H1 (cell line): ENCODE results near the gene TMED3. TPM values are rescaled to one million over a fixed set of nuclear protein-coding genes. Genes with fewer than 3 reads are reported as not detected.

Source experiments
- CTCF ChIA-PET: fragments of 300-600 bp; sonication (Branson Sonifier 250); formaldehyde crosslinking; loops from one replicate; lab custom pipeline; 2021; ENCODE audit not compliant: partially characterized antibody; lab: Charles Lee
- POLR2A ChIA-PET: fragments of 300-600 bp; sonication (Branson Sonifier 250); formaldehyde crosslinking; loops from one replicate; lab custom pipeline; 2021; ENCODE audit warnings: inconsistent platforms; ENCODE audit not compliant: partially characterized antibody; lab: Charles Lee
- DNase-seq, 2 experiments: peaks; one replicate each; pipeline versions ENCODE4 v3.0.0 to v3.0.0-alpha.2; 2010 to 2022; ENCODE audit warnings: low spot score in 2 of 2, low read depth in 1 of 2, mixed read lengths in 1 of 2
- FAIRE-seq: peaks from 2 replicates; lab custom pipeline; 2011; peaks lifted over from hg19 to GRCh38; lab: Jason Lieb, UNC
- H2AFZ ChIP-seq: 2 replicates; pipeline ENCODE4 v1.8.1; 2012; ENCODE audit warnings: low read length, inconsistent platforms
- H2AK5ac ChIP-seq: 2 replicates; pipeline ENCODE4 v1.6.1; 2013; ENCODE audit warnings: low read depth, low read length
- H2BK120ac ChIP-seq: replicated peaks from 2 replicates; pipeline ENCODE3; 2013; ENCODE audit warnings: low read depth, low read length, inconsistent platforms
- H2BK12ac ChIP-seq: 2 replicates; pipeline ENCODE4 v1.6.1; 2013; ENCODE audit warnings: low read depth, low read length
- H2BK15ac ChIP-seq: 2 replicates; pipeline ENCODE4 v1.6.1; 2013; ENCODE audit warnings: low read length
- H2BK20ac ChIP-seq: 2 replicates; pipeline ENCODE4 v1.6.1; 2013; ENCODE audit warnings: low read length
- H2BK5ac ChIP-seq: 2 replicates; pipeline ENCODE4 v1.6.1; 2013; ENCODE audit warnings: low read depth, low read length
- H3K14ac ChIP-seq: 2 replicates; pipeline ENCODE4 v1.6.1; 2013; ENCODE audit warnings: inconsistent platforms; ENCODE audit not compliant: insufficient read length
- H3K18ac ChIP-seq: 2 replicates; pipeline ENCODE4 v1.6.1; 2013; ENCODE audit warnings: low read length; ENCODE audit errors: extremely low read depth
- H3K23ac ChIP-seq: 2 replicates; pipeline ENCODE4 v1.6.1; 2013; ENCODE audit warnings: inconsistent platforms; ENCODE audit not compliant: insufficient read length
- H3K23me2 ChIP-seq: 2 replicates; pipeline ENCODE4 v1.6.1; 2013; ENCODE audit warnings: low read depth, low read length
- H3K27ac ChIP-seq: 2 replicates; pipeline ENCODE4 v1.6.1; 2011; ENCODE audit warnings: low read depth, low read length, inconsistent platforms
- H3K27me3 ChIP-seq, 4 experiments: replicated peaks in 1 of 4; 1 replicate in 1 of 4; 2 replicates in 3 of 4; pipeline versions ENCODE4 v1.6.1 to v1.8.1; 2011 to 2013; ENCODE audit warnings: low read length in 3 of 4, mild to moderate bottlenecking in 3 of 4, inconsistent platforms in 2 of 4, mixed read lengths in 2 of 4, moderate library complexity in 1 of 4; ENCODE audit not compliant: control insufficient read depth in 3 of 4, insufficient read depth in 3 of 4; ENCODE audit errors: extremely low read depth in 1 of 4
- H3K36me3 ChIP-seq, 4 experiments: 2 replicates each; pipeline versions ENCODE4 v1.6.1 to v1.8.1; 2011 to 2013; ENCODE audit warnings: mild to moderate bottlenecking in 4 of 4, low read length in 3 of 4, moderate library complexity in 2 of 4, control low read depth in 1 of 4, inconsistent platforms in 1 of 4; ENCODE audit not compliant: insufficient read depth in 4 of 4, control insufficient read depth in 2 of 4
- H3K4ac ChIP-seq: replicated peaks from 2 replicates; pipeline ENCODE3; 2013; ENCODE audit warnings: low read length, low read depth, mixed read lengths, inconsistent platforms; ENCODE audit not compliant: insufficient read length
- H3K4me1 ChIP-seq, 4 experiments: replicated peaks in 1 of 4; 1 replicate in 1 of 4; 2 replicates in 3 of 4; pipeline versions ENCODE4 v1.6.1 to v1.8.1; 2011 to 2013; ENCODE audit warnings: low read length in 3 of 4, inconsistent platforms in 2 of 4, mixed read lengths in 1 of 4; ENCODE audit not compliant: insufficient read depth in 4 of 4, control insufficient read depth in 3 of 4
- H3K4me2 ChIP-seq, 2 experiments: 2 replicates each; pipeline versions ENCODE4 v1.6.1 to v1.8.1; 2011 to 2013; ENCODE audit warnings: low read depth in 2 of 2, low read length in 2 of 2, control low read depth in 1 of 2, inconsistent platforms in 1 of 2, mild to moderate bottlenecking in 1 of 2; ENCODE audit not compliant: insufficient read depth in 1 of 2
- H3K4me3 ChIP-seq, 4 experiments: fragments of 200-600, 300-600 bp in 1 of 4; sonication (generic), shearing (Covaris generic), sonication (Bioruptor Twin) in 1 of 4; 2 replicates each; pipeline versions ENCODE4 v1.5.1 to v1.8.1; 2011 to 2016; ENCODE audit warnings: low read length in 4 of 4, low read depth in 3 of 4, control low read depth in 2 of 4, inconsistent platforms in 2 of 4, mild to moderate bottlenecking in 2 of 4, mixed read lengths in 1 of 4, moderate library complexity in 1 of 4; ENCODE audit not compliant: insufficient read depth in 2 of 4; ENCODE audit errors: extremely low read depth in 1 of 4
- H3K56ac ChIP-seq: replicated peaks from 2 replicates; pipeline ENCODE3; 2013; ENCODE audit warnings: low read depth, mild to moderate bottlenecking, mixed read lengths, low read length, inconsistent platforms; ENCODE audit not compliant: insufficient read length
- H3K79me1 ChIP-seq: 2 replicates; pipeline ENCODE4 v1.6.1; 2013; ENCODE audit warnings: low read depth, low read length, control low read depth
- H3K79me2 ChIP-seq, 2 experiments: 2 replicates each; pipeline versions ENCODE4 v1.6.1 to v1.8.1; 2012 to 2013; ENCODE audit warnings: low read length in 2 of 2, mild to moderate bottlenecking in 2 of 2, inconsistent platforms in 1 of 2; ENCODE audit not compliant: insufficient read depth in 2 of 2, control insufficient read depth in 1 of 2
- H3K9ac ChIP-seq, 4 experiments: replicated peaks in 1 of 4; 1 replicate in 1 of 4; 2 replicates in 3 of 4; pipeline versions ENCODE4 v1.6.1 to v1.8.1; 2011 to 2013; ENCODE audit warnings: low read depth in 3 of 4, low read length in 3 of 4, control low read depth in 2 of 4, mild to moderate bottlenecking in 2 of 4, moderate library complexity in 2 of 4, inconsistent platforms in 1 of 4; ENCODE audit errors: extremely low read depth in 1 of 4
- H3K9me3 ChIP-seq, 2 experiments: 2 replicates each; pipeline versions ENCODE4 v1.6.1 to v1.8.1; 2012 to 2013; ENCODE audit warnings: mild to moderate bottlenecking in 2 of 2, moderate library complexity in 2 of 2, control low read depth in 1 of 2, inconsistent platforms in 1 of 2, low read depth in 1 of 2, low read length in 1 of 2, mixed read lengths in 1 of 2; ENCODE audit not compliant: insufficient read depth in 2 of 2
- H4K20me1 ChIP-seq, 2 experiments: replicated peaks in 1 of 2; 2 replicates each; pipeline versions ENCODE3 to v1.8.1; 2011 to 2013; ENCODE audit warnings: inconsistent platforms in 2 of 2, low read length in 2 of 2, mild to moderate bottlenecking in 1 of 2; ENCODE audit not compliant: insufficient read depth in 2 of 2, control insufficient read depth in 1 of 2
- H4K5ac ChIP-seq: 2 replicates; pipeline ENCODE4 v1.6.1; 2013; ENCODE audit warnings: low read length, low read depth, mixed read lengths, inconsistent platforms; ENCODE audit not compliant: insufficient read length
- H4K8ac ChIP-seq: 2 replicates; pipeline ENCODE4 v1.8.0; 2013; ENCODE audit warnings: mild to moderate bottlenecking, moderate library complexity, low read length, inconsistent platforms; ENCODE audit not compliant: insufficient read depth; ENCODE audit errors: extremely low read depth
- H4K91ac ChIP-seq: replicated peaks from 2 replicates; pipeline ENCODE3; 2013; ENCODE audit warnings: low read length, mixed read lengths, inconsistent platforms; ENCODE audit not compliant: insufficient read length
- BACH1 ChIP-seq: IDR thresholded peaks from 2 replicates; pipeline ENCODE4 v1.6.1; 2012; ENCODE audit warnings: low read length, improper control_type of control experiment
- CTBP2 ChIP-seq: IDR thresholded peaks from 2 replicates; pipeline ENCODE4 v1.7.0; 2011; ENCODE audit warnings: borderline replicate concordance, mild to moderate bottlenecking, moderate library complexity, mixed read lengths, low read length; ENCODE audit not compliant: insufficient read depth, insufficient read length
- E2F6 ChIP-seq: IDR thresholded peaks from 2 replicates; pipeline ENCODE4 v1.6.1; 2012; ENCODE audit warnings: inconsistent platforms
- HDAC2 ChIP-seq, 2 experiments: fragments of 300-600 bp in 1 of 2; sonication (generic) in 1 of 2; IDR thresholded peaks; 2 replicates each; pipeline ENCODE4 v1.6.1; 2011 to 2012; ENCODE audit warnings: low read depth in 2 of 2, low read length in 2 of 2, mild to moderate bottlenecking in 2 of 2, moderate library complexity in 2 of 2, borderline replicate concordance in 1 of 2, inconsistent platforms in 1 of 2
- KDM5A ChIP-seq: fragments of 200-600 bp; IDR thresholded peaks from 2 replicates; pipeline ENCODE4 v1.7.1; 2012; ENCODE audit warnings: mild to moderate bottlenecking, low read length, inconsistent platforms, mixed read lengths
- MAX ChIP-seq: IDR thresholded peaks from 2 replicates; pipeline ENCODE4 v1.6.1; 2012; ENCODE audit warnings: inconsistent platforms
- POLR2AphosphoS5 ChIP-seq: IDR thresholded peaks from 2 replicates; pipeline ENCODE4 v1.6.1; 2011; ENCODE audit warnings: low read depth, low read length
- RFX5 ChIP-seq: IDR thresholded peaks from 2 replicates; pipeline ENCODE4 v1.6.1; 2011; ENCODE audit warnings: low read depth, low read length, improper control_type of control experiment, borderline replicate concordance
- SAP30 ChIP-seq: fragments of 300-600 bp; sonication (generic); IDR thresholded peaks from 2 replicates; pipeline ENCODE4 v1.7.1; 2012; ENCODE audit warnings: low read length, moderate library complexity, mild to moderate bottlenecking, inconsistent platforms; ENCODE audit not compliant: insufficient read depth, insufficient replicate concordance
- SIN3A ChIP-seq, 2 experiments: IDR thresholded peaks in 1 of 2; conservative IDR thresholded peaks in 1 of 2; 2 replicates each; pipeline ENCODE4 v1.6.1; 2011 to 2012; ENCODE audit warnings: low read length in 2 of 2, improper control_type of control experiment in 1 of 2, low read depth in 1 of 2, mild to moderate bottlenecking in 1 of 2
- ZNF274 ChIP-seq: IDR thresholded peaks from 2 replicates; pipeline ENCODE4 v1.7.0; 2012; ENCODE audit warnings: low read length, borderline replicate concordance; ENCODE audit errors: extremely low read depth
- WGBS, 2 experiments: shearing (Covaris generic) in 1 of 2; methylation state at CpG; one replicate each; pipeline versions ENCODE4 v1.1.6 to v1.1.7; 2013 to 2015; ENCODE audit warnings: low lambda C conversion rate in 2 of 2, mixed read lengths in 2 of 2, inconsistent platforms in 1 of 2, low coverage in 1 of 2, missing lambda C conversion rate in 1 of 2; ENCODE audit not compliant: insufficient replicate concordance in 2 of 2, insufficient coverage in 1 of 2, insufficient read length in 1 of 2; ENCODE audit errors: extremely low coverage in 1 of 2, missing lambda C conversion rate in 1 of 2; 5-methylcytosine and 5-hydroxymethylcytosine counted together
- polyA plus RNA-seq, 7 experiments: library from polyadenylated mRNA; depleted of rRNA in 3 of 7; stranded (reverse) in 5 of 7; unstranded in 2 of 7; fragments of >200 nt in 5 of 7; fragments of 200-250 nt in 2 of 7; gene quantifications; 1 replicate in 5 of 7; 2 replicates in 1 of 7; 4 replicates in 1 of 7; pipeline versions ENCODE4 v1.2.1 to v1.2.3, GENCODE V29; 2011 to 2013; ENCODE audit warnings: missing spikeins in 2 of 7, mixed read lengths in 2 of 7
- total RNA-seq: library from RNA; stranded (reverse); fragmentation: NEBNext Ultra II Directional; extraction: Animal tissue kit (Norgen Biotek cat#: 25700); gene quantifications from 2 replicates; pipeline ENCODE4 v1.2.1, GENCODE V29; 2021

TMED3 gene
- total and polyA plus RNA-seq, 2 of the 8 experiments (the other 6 are each of a cell fraction or from before 2014, with no cell fraction given) = 50.2 to 110 TPM

- ChIA-PET POLR2A (interaction anchor here (0.9 to 1.5 kb wide), 2 partner anchors 19 to 105 kb away, joined by 3 to 5 read pairs; no protein-coding TSS in a partner anchor), CTCF (interaction anchor here (0.6 to 2.6 kb wide), 3 partner anchors 14 to 1145 kb away, joined by 3 to 8 read pairs (median 4); no protein-coding TSS in a partner anchor)
- no peak for DNase-seq
- Histone ChIP-seq H3K36me3 (peaks cover 14 to 24% (median 22%) of the 10 kb centered on the region in 4 experiments), H3K18ac (0 out of 2 replicates have a peak overlapping the region, but pooled peaks have one; percentile 5), H4K5ac (no peak overlapping the region), H3K4me2 (peak overlapping the region; percentile 77 to 84), H2AFZ (peak overlapping the region; percentile 98), H2BK12ac (no peak overlapping the region), H3K4me1 (peaks cover 0 to 11% (median 5%) of the 10 kb centered on the region in 4 experiments; a peak in 4 of 7 replicates), H2BK5ac (no peak overlapping the region), H3K23me2 (peaks cover 14% of the 10 kb centered on the region; the same call in 1 of the 2 replicates), H3K79me1 (peaks cover 3% of the 10 kb centered on the region; the same call in 1 of the 2 replicates), H4K8ac (no peak overlapping the region), H2BK120ac (no peak overlapping the region), H4K20me1 (peaks cover 0 to 2% of the 10 kb centered on the region in 2 experiments), H3K27ac (no peak overlapping the region), H3K4ac (no peak overlapping the region), H3K4me3 (peak overlapping the region; percentile 53 to 88 (median 67)), H3K27me3 (peaks cover 0 to 7% (median 2%) of the 10 kb centered on the region in 4 experiments; a peak in 3 of 7 replicates), H3K9me3 (no peaks in the 10 kb centered on the region), H4K91ac (no peak overlapping the region), H3K9ac (no peak overlapping the region), H2BK20ac (no peak overlapping the region), H2AK5ac (no peak overlapping the region), H3K14ac (no peak overlapping the region), H3K79me2 (peaks cover 0 to 18% of the 10 kb centered on the region in 2 experiments; a peak in 2 of 4 replicates), H3K23ac (no peak overlapping the region), H2BK15ac (no peak overlapping the region), H3K56ac (no peak overlapping the region)
- no peak for FAIRE-seq
- TF ChIP-seq CTBP2 = no peak
- peak; percentile 43 to 70; a peak in 2 of 4 replicates for TF ChIP-seq SIN3A (conservative IDR thresholded peaks at IDR 0.05 in 1 of 2, IDR thresholded peaks at IDR 0.05 in 1 of 2; ENCODE audit: low read depth in 1 of 2, low read length in 2 of 2)
- TF ChIP-seq POLR2AphosphoS5 = no peak
- TF ChIP-seq MAX = peak; percentile 81
- no peak for TF ChIP-seq ZNF274
- 0 out of 4 replicates have a peak, but pooled peaks have one; percentile 46 to 54 for TF ChIP-seq HDAC2 (IDR thresholded peaks at IDR 0.05; ENCODE audit: borderline replicate concordance in 1 of 2, low read depth in 2 of 2, low read length in 2 of 2)
- no peak for TF ChIP-seq RFX5
- TF ChIP-seq SAP30 = peak; percentile 69
- peak; percentile 34; the same call in 1 of the 2 replicates for TF ChIP-seq E2F6
- TF ChIP-seq KDM5A = no peak
- TF ChIP-seq BACH1 = peak; percentile 46; the same call in 1 of the 2 replicates
- WGBS, 2 experiments = 2% methylated on average over 8 of the region's 17 CpGs; no CpG with 5 or more reads in 1 of the 2 experiments
Observed at GRCh38 chr15:79310612-79310984, 314 bp upstream of the TMED3 start.
